Measurements from ENCODE around the gene JUND. TPM values are rescaled to one million over a fixed set of nuclear protein-coding genes. Genes with fewer than 3 reads are reported as not detected.

JUND gene
- total RNA-seq: 101 TPM in 2 replicates

GRCh38 chr19:18281082-18282020, at the start of gene JUND:
Gene JUND (minus strand): TSS chr19:18281622. CDS start chr19:18281484, 138 bp downstream.

GRCh38 chr19:18322759-18323460, 41.5 kb upstream of the JUND start, which contains the start of gene LSM4:
Gene LSM4 (minus strand): TSS chr19:18323076. CDS start chr19:18323020, 56 bp downstream.

GRCh38 chr19:18274219-18274780, 7.1 kb downstream of the JUND start, which contains the start of gene IQCN:
Gene IQCN (minus strand): TSS chr19:18274452. CDS start chr19:18269478, 4,974 bp downstream.

Other genes starting within 250 kb of the JUND start
- gene IL12RB1, start 194.7 kb downstream of the JUND start, total RNA-seq: 0.31 and 0.49 TPM in 2 replicates
- 1.1 and 4.7 TPM in 2 replicates for gene MAST3, start 183.8 kb downstream of the JUND start, total RNA-seq
- 0.97 and 3.7 TPM in 2 replicates for gene PIK3R2, start 128.5 kb downstream of the JUND start, total RNA-seq
- 4.4 and 5.7 TPM in 2 replicates for gene IFI30, start 107.8 kb downstream of the JUND start, total RNA-seq
- 7.8 and 9.3 TPM in 2 replicates for gene MPV17L2, start 88.4 kb downstream of the JUND start, total RNA-seq
- gene RAB3A, start 77.6 kb downstream of the JUND start, total RNA-seq: 0.16 and 0.94 TPM in 2 replicates
- 0.16 and 0.25 TPM in 2 replicates for gene PDE4C, start 55.2 kb downstream of the JUND start, total RNA-seq
- gene IQCN, start 7.2 kb downstream of the JUND start, total RNA-seq: 0.16 and 0.31 TPM in 2 replicates
- gene LSM4, start 41.5 kb upstream of the JUND start, total RNA-seq: 109 and 140 TPM in 2 replicates
- gene PGPEP1, start 59.0 kb upstream of the JUND start, total RNA-seq: 18.6 and 21.6 TPM in 2 replicates
- 54.4 and 214 TPM in 2 replicates for gene GDF15, start 104.5 kb upstream of the JUND start, total RNA-seq
- not detected in 2 replicates for gene LRRC25, start 116.0 kb upstream of the JUND start, total RNA-seq
- 46.1 and 56.0 TPM in 2 replicates for gene SSBP4, start 137.8 kb upstream of the JUND start, total RNA-seq
- 28.7 and 74.6 TPM in 2 replicates for gene ISYNA1, start 156.5 kb upstream of the JUND start, total RNA-seq
- gene ELL, start 240.4 kb upstream of the JUND start, total RNA-seq: 13.4 and 16.6 TPM in 2 replicates